ENCODE results near the gene LRRTM4.

DNA sequence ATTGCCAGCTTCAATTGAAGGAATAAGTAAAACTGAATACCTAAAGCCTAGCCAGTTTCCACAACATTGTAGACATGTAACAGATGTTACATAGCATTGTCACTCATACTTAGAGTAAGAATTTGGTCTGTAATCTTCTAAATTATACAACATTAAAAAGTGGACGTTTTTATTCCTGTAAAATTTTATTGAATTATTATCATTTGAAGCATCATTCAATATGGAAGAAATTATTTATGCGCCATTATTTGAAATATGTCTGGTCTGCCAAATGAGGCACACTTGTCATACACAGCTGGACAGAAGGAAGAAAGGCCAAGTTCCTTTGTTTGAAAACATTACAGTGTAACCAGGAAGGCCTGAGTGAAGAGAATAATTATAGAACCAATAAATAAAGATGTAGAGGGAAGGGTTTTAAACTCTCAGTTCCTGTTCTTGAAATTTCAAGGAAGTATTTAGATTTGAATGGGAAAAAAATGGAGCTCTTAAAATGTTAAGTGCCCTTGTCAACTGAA, 575.5 kb downstream of the LRRTM4 start:
- TF ChIP-seq, protein P1, sequence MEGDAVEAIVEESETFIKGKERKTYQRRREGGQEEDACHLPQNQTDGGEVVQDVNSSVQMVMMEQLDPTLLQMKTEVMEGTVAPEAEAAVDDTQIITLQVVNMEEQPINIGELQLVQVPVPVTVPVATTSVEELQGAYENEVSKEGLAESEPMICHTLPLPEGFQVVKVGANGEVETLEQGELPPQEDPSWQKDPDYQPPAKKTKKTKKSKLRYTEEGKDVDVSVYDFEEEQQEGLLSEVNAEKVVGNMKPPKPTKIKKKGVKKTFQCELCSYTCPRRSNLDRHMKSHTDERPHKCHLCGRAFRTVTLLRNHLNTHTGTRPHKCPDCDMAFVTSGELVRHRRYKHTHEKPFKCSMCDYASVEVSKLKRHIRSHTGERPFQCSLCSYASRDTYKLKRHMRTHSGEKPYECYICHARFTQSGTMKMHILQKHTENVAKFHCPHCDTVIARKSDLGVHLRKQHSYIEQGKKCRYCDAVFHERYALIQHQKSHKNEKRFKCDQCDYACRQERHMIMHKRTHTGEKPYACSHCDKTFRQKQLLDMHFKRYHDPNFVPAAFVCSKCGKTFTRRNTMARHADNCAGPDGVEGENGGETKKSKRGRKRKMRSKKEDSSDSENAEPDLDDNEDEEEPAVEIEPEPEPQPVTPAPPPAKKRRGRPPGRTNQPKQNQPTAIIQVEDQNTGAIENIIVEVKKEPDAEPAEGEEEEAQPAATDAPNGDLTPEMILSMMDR (IDR thresholded peaks at IDR 0.05) = no peak
- no peak for TF ChIP-seq EZH2 (IDR thresholded peaks at IDR 0.05; ENCODE audit: borderline replicate concordance, insufficient read depth, low read depth, low read length, poor library complexity, severe bottlenecking)
